SU-DHL-6 (cell line): ENCODE measurements around the gene ATP2A2.

ENCODE experiments used
- H2AFZ ChIP-seq: fragments of 200-600 bp; sonication (generic); 2 replicates; pipeline ENCODE4 v1.6.1; 2014; ENCODE audit warnings: low read depth, mild to moderate bottlenecking, moderate library complexity, mixed read lengths, antibody characterized with exemption, low read length; ENCODE audit not compliant: severe bottlenecking
- H3F3A ChIP-seq: fragments of 200-600 bp; shearing (Covaris generic); 2 replicates; pipeline ENCODE4 v1.6.0; 2016; ENCODE audit warnings: antibody characterized with exemption, mild to moderate bottlenecking; ENCODE audit not compliant: insufficient read depth
- H3K27ac ChIP-seq: fragments of 200-600 bp; sonication (generic); 2 replicates; pipeline ENCODE4 v1.5.1; 2016; ENCODE audit warnings: low read depth, mild to moderate bottlenecking, low read length, moderate library complexity, mixed read lengths
- H3K27me3 ChIP-seq: fragments of 200-600 bp; sonication (generic), shearing (Covaris generic); 2 replicates; pipeline ENCODE4 v1.6.0; 2014; ENCODE audit warnings: mild to moderate bottlenecking, low read length
- H3K36me3 ChIP-seq: fragments of 200-600 bp; sonication (generic); 2 replicates; pipeline ENCODE4 v1.6.1; 2014; ENCODE audit warnings: mild to moderate bottlenecking, low read length, mixed read lengths
- H3K4me2 ChIP-seq: fragments of 300-600, 200-600 bp; shearing (Covaris generic), sonication (generic); 2 replicates; pipeline ENCODE4 v1.6.0; 2014; ENCODE audit warnings: low read length, low read depth, mild to moderate bottlenecking; ENCODE audit not compliant: poor library complexity, severe bottlenecking
- H3K4me3 ChIP-seq: fragments of 200-600 bp; sonication (generic); 2 replicates; pipeline ENCODE4 v1.5.1; 2014; ENCODE audit warnings: antibody characterized with exemption, low read length, mild to moderate bottlenecking, mixed read lengths; ENCODE audit not compliant: insufficient read depth, poor library complexity, severe bottlenecking
- H3K79me2 ChIP-seq: fragments of 200-600 bp; sonication (generic); 2 replicates; pipeline ENCODE4 v1.6.1; 2014; ENCODE audit warnings: mild to moderate bottlenecking, low read length, moderate library complexity; ENCODE audit not compliant: insufficient read depth
- H3K9ac ChIP-seq: fragments of 200-600 bp; sonication (generic); 2 replicates; pipeline ENCODE4 v1.7.0; 2014; ENCODE audit warnings: mild to moderate bottlenecking, low read length
- H3K9me2 ChIP-seq: fragments of 200-600 bp; sonication (generic); replicated peaks from 2 replicates; pipeline ENCODE4 v1.6.1; 2014; ENCODE audit warnings: low read length; ENCODE audit not compliant: insufficient read depth
- H3K9me3 ChIP-seq: fragments of 200-600 bp; sonication (generic); 2 replicates; pipeline ENCODE4 v1.6.1; 2014; ENCODE audit warnings: low read length, mixed read lengths; ENCODE audit not compliant: insufficient read depth
- H4K20me1 ChIP-seq: fragments of 200-600 bp; sonication (generic); 2 replicates; pipeline ENCODE4 v1.6.1; 2014; ENCODE audit warnings: low read depth, mild to moderate bottlenecking, antibody characterized with exemption, low read length, moderate library complexity, mixed read lengths
- CTCF ChIP-seq: fragments of 200-600 bp; sonication (generic); IDR thresholded peaks from one replicate; pipeline ENCODE4 v1.5.1; 2017; ENCODE audit warnings: antibody characterized with exemption, mild to moderate bottlenecking, low read length, moderate library complexity; ENCODE audit not compliant: insufficient read depth, poor library complexity, severe bottlenecking
- EZH2phosphoT487 ChIP-seq: fragments of 200-600 bp; sonication (generic), shearing (Covaris generic); conservative IDR thresholded peaks from 2 replicates; pipeline ENCODE4 v1.6.1; 2018; ENCODE audit warnings: mild to moderate bottlenecking, antibody characterized with exemption, low read length, moderate library complexity, mixed read lengths

ATP2A2 gene

GRCh38 chr12:110247340-110248095 is 33.5 kb upstream of the ATP2A2 start:
- H3K4me3 ChIP-seq = no peak overlapping the region
- H3K27me3 ChIP-seq = no peaks in the 10 kb centered on the region
- TF ChIP-seq EZH2phosphoT487 (no peak), CTCF (no peak)
- H3K9me2 ChIP-seq = no peaks in the 10 kb centered on the region
- H3F3A ChIP-seq = no peaks in the 10 kb centered on the region
- no peak overlapping the region for H2AFZ ChIP-seq
- no peak overlapping the region for H3K9ac ChIP-seq
- H4K20me1 ChIP-seq = no peaks in the 10 kb centered on the region
- no peak overlapping the region for H3K27ac ChIP-seq
- H3K9me3 ChIP-seq = no peaks in the 10 kb centered on the region
- no peak overlapping the region for H3K4me2 ChIP-seq
- no peaks in the 10 kb centered on the region for H3K79me2 ChIP-seq
- H3K36me3 ChIP-seq = no peaks in the 10 kb centered on the region

GRCh38 chr12:110248096-110248447 is 33.0 kb upstream of the ATP2A2 start:
- Histone ChIP-seq H4K20me1 (no peaks in the 10 kb centered on the region), H3K9ac (no peak overlapping the region), H3K9me3 (no peaks in the 10 kb centered on the region), H3F3A (no peaks in the 10 kb centered on the region), H3K36me3 (no peaks in the 10 kb centered on the region), H3K79me2 (no peaks in the 10 kb centered on the region), H3K9me2 (no peaks in the 10 kb centered on the region), H3K4me2 (no peak overlapping the region), H3K4me3 (no peak overlapping the region), H3K27me3 (no peaks in the 10 kb centered on the region), H3K27ac (no peak overlapping the region), H2AFZ (no peak overlapping the region)
- TF ChIP-seq EZH2phosphoT487 (no peak), CTCF (no peak)

GRCh38 chr12:110249105-110249504 is 31.9 kb upstream of the ATP2A2 start:
- H3K4me2 ChIP-seq = no peak overlapping the region
- H3K27ac ChIP-seq = no peak overlapping the region
- no peaks in the 10 kb centered on the region for H3K9me2 ChIP-seq
- no peaks in the 10 kb centered on the region for H3K9me3 ChIP-seq
- no peaks in the 10 kb centered on the region for H4K20me1 ChIP-seq
- no peaks in the 10 kb centered on the region for H3F3A ChIP-seq
- H3K79me2 ChIP-seq = no peaks in the 10 kb centered on the region
- TF ChIP-seq EZH2phosphoT487 (no peak), CTCF (no peak)
- H3K36me3 ChIP-seq = no peaks in the 10 kb centered on the region
- no peak overlapping the region for H3K9ac ChIP-seq
- no peak overlapping the region for H3K4me3 ChIP-seq
- no peak overlapping the region for H2AFZ ChIP-seq
- H3K27me3 ChIP-seq = no peaks in the 10 kb centered on the region
